CMK (cell line): ENCODE results near the gene TTC17.
"Not testable (repeated sequence)": the region's sequence is repeated elsewhere in the genome, so short reads cannot be mapped to it uniquely, and the experiment has no call there.

Experiments used
- DNase-seq: peaks from one replicate; pipeline ENCODE4 v3.0.0-alpha.2; 2010; ENCODE audit warnings: low read depth

The TTC17 gene

DNA sequence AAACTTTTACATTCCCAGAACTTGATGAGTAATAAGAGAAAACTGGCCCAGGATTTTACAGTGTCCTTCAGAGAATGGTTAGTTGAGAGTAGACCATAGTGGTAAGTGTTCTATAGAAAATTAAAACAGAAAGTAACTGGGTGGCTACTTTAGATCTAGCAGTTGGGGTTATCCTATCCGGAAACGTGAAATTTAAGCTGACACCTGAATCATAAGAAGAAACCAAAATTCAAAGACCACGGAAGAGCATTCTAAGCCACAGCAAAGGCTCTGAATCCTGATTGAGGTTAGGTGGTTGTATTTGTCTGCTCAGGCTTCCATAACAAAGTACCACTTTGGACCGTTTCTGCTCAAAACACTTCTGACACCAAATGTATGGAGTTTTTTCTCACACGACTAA, 34.0 kb downstream of the TTC17 start:
- no peak for DNase-seq

DNA sequence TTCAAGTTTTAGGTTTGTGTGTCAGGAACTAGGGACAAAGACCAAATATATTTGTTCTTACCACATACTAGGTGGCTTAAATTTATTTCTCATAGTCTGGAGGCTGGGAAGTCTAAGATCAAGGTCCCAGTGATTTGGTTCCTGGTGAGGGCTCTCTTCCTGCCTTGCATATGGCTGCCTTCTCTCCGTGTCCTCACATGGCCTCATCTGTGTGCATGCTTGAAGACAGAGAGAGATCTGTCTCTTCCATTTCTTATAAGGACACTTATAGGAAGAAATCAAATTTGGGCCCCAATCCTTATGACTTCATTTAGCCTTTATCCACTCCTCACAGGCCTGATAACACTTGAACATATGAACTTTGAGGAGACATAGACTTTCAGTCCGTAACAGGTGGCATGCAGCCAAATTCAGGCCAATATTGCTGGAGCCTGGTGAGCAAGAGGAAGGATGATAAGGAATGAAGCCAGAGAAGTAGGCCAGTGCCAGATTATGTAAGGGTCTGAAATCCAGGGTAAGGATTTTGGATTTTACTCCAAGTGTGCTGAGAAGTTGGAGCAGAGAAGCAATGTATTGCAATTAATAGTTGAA, 35.1 kb downstream of the TTC17 start:
- no peak for DNase-seq

- DNase-seq = no peak
These were observed 37.9 kb downstream of the TTC17 start for GRCh38 chr11:43396617-43397016.

DNA sequence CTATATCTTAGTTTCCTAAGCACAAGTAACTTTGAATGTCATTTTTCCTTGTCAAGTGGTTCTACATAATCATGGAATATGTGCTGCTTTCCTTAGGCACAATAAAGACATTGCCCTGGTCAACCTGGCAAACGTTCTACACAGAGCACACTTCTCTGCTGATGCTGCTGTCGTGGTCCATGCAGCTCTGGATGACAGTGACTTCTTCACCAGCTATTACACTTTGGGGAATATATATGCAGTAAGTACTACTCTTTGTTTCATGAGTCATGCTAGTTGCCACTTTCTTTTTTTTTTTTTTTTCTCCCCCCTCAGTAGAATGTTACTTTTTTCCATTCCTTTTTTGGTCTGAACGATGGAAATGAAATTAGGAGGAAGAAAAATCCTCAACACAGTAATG, 38.5 kb downstream of the TTC17 start:
- DNase-seq = no peak

DNA sequence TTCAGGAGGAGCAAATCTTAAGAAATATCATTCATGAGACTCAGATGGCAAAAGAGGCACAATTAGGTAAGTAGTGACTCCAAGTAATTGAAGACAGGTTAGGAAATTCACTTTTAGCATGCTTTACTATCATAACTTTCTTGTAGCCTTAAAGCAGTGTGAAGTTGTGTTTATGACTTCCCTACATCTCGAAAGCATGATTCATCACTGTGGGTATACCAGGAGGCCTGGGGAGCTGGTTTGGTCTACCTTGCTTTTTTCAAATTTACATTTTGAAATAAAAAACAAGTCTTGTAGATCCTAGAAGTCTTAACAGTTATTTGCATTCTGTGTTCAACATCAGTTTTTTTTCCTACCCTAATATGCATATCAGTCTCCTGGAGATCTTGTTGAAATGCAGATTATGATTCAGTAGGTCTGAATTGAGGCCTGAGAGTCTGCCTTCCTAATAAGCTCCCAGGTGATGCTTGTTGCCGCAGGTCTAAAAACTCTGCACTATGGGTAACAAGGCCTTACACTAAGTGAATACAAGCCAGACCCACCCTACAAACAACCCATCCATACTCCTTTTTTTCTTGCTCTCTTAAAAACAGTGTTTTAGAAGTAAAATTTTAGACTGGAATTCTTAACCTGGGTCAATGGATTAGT, 41.4 kb downstream of the TTC17 start:
- no peak for DNase-seq

- no peak for DNase-seq
These were observed 42.5 kb downstream of the TTC17 start for GRCh38 chr11:43401252-43401651.

GRCh38 chr11:43401811-43402210, 43.1 kb downstream of the TTC17 start:
- DNase-seq = not testable (repeated sequence)

GRCh38 chr11:43403357-43404231, 44.9 kb downstream of the TTC17 start:
- DNase-seq = no peak

DNA sequence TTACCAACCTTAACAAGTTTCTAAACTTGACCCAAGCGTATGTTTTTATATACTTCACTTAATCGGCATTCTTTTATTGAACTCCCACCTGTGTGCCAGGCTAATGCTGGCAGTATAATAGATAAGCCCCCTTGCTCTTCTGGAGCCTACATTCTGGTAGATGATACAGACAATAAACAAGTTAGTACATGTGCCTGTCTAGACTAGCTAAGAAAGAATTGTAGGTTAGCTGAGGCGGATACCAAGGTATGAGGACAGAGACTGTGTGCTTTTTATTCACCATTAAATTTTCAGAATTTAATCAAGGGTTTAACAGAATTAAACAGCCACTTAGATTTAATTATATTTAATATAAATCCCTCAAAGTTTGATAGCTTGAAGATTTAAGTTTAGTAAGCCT, 45.7 kb downstream of the TTC17 start:
- DNase-seq = no peak

DNA sequence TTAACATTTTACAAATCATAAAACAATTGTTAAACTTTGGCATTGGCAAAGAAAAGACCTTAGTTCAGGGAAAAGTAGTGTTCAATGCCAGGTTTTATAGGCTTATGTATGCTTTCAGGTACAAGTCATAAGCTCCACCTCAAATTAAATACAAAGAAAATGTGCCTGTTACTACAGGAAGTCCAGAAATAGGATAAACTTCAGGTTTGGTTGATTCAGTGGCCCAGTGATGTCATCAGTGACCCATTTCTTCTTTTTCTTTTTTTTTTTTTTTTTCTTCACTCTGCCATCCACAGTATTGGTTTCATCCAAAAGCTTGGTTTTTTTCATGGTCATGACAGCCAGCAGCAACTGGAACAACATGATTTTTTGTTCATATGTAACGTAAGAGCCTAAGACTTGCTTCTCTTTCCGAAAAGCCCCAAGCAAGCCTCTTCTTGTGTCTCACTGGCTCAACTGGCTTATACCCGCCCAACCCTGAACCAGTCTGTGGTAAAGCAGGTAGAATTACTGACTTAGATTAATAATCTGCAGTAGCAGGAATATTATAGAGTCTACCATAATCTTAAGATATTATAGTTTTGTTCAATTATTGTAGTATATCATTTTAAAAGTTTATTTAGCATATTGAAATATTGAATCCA, 46.2 kb downstream of the TTC17 start:
- no peak for DNase-seq

GRCh38 chr11:43408277-43408676, 49.6 kb downstream of the TTC17 start:
- no peak for DNase-seq

- no peak for DNase-seq
These were observed 51.7 kb downstream of the TTC17 start for GRCh38 chr11:43410394-43410793.

DNA sequence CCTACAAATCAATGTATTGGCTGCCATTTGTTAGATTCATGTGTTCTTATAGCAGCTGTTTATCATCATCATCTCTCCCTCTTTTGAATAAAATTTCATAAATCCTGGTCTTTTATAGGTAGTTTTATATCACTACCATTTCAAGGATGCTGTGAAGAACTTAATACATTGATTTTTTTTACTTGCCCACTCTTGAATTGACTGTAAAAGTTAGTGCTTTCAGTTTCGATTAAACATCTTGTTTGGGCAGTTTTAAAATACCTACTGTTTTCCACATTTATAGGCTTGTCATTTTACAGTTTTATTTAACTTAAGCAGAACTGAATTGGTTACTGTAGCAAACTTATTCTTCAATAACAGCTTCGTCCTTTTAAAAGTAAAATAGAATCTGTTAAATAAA, 59.5 kb downstream of the TTC17 start:
- no peak for DNase-seq

- no peak for DNase-seq
These were observed 60.7 kb downstream of the TTC17 start for GRCh38 chr11:43419460-43419859.

DNA sequence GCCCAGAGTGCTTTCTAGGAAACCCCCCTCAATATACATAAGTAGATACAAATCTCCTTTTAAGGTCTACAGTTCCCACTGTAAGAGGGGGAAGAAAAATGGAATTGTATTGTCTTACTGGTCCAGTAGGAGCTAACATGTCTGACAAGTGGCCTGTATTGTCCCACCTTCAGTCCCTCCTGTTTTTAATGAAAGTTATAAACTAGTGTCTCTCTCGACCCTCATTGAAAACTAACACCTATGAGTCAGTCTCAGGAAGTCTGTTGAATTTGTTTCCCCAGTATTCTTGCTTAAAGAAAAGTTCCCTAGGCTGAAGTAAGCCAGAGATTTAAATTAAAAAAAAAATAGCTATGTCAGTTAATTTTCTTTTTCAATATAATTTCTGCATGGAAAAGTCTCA, 69.3 kb downstream of the TTC17 start:
- no peak for DNase-seq

DNA sequence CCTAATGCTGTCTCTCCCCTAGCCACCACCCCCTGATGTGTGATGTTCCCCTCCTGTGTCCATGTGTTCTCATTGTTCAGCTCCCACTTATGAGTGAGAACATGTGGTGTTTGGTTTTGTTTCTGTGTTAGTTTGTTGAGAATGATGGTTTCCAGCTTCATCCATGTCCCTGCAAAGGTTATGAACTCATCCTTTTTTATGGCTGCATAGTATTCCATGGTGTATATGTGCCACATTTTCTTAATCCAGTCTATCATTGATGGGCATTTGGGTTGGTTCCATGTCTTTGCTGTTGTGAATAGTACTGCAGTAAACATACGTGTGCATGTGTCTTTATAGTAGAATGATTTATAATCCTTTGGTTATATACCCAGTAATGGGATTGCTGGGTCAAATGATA, 72.2 kb downstream of the TTC17 start:
- DNase-seq = not testable (repeated sequence)

- DNase-seq = no peak
These were observed 76.2 kb downstream of the TTC17 start for GRCh38 chr11:43434893-43435292.

- DNase-seq = no peak
These were observed 81.8 kb downstream of the TTC17 start for GRCh38 chr11:43440486-43440885.

- no peak for DNase-seq
These were observed 85.1 kb downstream of the TTC17 start for GRCh38 chr11:43443811-43444210.

- peak; percentile 22 for DNase-seq
These were observed 88.4 kb downstream of the TTC17 start for GRCh38 chr11:43447151-43447550.

DNA sequence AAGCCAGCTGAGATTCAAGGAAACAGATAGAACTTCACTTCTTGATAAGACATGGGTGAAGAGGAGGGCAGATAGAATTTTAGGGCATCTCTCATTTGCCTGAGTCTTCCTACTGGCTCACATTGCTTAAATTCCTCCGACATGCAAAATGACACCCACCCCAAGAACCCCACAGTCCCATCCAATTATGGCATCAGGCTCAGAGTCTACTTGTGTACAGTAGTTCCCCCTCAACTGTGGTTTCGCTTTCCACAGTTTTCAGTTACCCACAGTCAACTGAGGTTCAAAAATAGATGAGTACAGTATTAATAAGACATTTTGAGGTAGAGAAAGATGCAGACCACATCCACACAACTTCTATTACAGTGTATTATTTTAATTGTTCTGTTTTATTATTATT, 99.8 kb downstream of the TTC17 start:
- DNase-seq = no peak

- DNase-seq = no peak
These were observed 100.5 kb downstream of the TTC17 start for GRCh38 chr11:43459246-43459645.

GRCh38 chr11:43462359-43462758, 103.6 kb downstream of the TTC17 start:
- DNase-seq = no peak
